ENCODE measurements around the gene SEMA3B.
A peak's percentile ranks its signal among the peaks of the same experiment; 100 is the strongest.
"Not testable (repeated sequence)": the region's sequence is repeated elsewhere in the genome, so short reads cannot be mapped to it uniquely, and the experiment has no call there.

SEMA3B gene

DNA sequence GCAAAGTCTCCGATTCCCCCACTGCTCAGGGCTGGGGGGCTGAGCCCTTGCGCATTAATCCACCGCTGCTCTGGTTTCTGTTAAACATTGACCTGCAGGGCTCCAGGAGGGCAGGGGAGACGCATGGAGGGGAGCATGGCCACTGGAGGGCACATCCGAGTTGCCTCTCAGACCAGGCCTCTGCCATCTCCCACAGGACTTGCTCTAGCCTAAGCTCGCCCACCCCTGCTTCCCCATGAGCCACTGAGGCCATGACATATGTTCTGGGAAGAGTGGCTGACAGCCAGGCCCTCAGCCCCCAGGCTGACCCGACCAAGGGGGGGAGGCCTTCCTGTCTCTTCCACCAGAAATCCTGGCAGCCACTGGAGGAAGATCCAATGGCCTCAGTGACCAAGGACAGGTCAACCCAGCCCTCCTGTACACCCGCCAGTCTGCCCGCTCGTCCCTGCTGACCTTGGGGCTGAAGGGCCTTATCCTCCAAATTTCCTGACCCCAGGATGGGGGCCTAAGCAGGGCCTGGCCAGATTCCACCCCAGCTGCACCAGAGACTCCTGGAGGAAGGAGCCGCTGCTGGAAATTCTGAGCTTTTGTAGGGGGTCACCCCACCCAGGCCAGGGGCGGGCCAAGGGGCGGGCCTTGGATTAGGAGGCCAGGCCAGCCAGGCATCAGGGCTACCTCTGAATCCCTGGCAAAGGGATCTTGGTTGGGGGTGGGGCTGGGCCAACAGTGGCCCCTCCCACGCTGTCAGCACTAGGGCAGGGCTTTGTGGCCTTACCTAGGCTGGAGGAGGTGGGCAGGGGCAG is 34.3 kb downstream of the SEMA3B start, which contains the start of gene HYAL1:
Gene HYAL1 (minus strand): TSS at position 562 of the 803 bp plus-strand sequence. CDS start 618 bp downstream, outside the sequence.
- no peak for DNase-seq

- DNase-seq = no peak
These were observed 35.7 kb downstream of the SEMA3B start for GRCh38 chr3:50304601-50305000.

DNA sequence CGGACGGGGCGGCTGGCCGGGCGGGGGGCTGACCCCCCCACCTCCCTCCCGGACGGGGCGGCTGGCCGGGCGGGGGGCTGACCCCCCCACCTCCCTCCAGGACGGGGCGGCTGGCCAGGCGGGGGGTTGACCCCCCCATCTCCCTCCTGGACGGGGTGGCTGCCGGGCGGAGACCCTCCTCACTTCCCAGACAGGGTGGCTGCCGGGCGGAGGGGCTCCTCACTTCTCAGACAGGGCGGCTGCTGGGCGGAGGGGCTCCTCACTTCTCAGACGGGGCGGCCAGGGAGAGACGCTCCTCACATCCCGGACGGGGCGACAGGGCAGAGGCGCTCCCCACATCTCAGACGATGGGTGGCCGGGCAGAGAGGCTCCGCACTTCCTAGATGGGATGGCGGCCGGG is 43.1 kb downstream of the SEMA3B start:
- not testable (repeated sequence) for DNase-seq

DNA sequence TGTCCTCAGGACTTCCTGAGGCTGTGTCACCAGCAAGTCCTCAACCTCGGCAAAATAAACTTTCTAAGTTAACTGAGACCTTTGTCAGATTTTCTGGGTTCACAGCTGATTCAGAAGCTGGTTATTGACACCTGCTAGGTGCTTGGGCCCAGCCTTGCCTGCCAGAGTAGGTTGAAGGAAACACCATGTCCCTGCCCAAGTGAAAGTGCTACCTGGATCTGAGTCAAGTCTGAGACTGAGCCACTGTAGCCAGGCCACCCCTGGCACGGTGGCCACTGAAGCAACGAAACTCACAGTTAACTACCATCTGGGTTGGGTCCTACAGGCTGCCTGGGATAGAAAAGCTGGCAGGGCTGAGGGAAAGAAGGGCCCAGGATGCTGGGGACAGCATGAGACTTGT is 45.4 kb downstream of the SEMA3B start:
- DNase-seq = no peak

- no peak for DNase-seq
These were observed 45.9 kb downstream of the SEMA3B start for GRCh38 chr3:50314816-50315215.

- DNase-seq = peak in 19 of 56 donors; percentile 20 to 76 (median 42)
These were observed 47.8 kb downstream of the SEMA3B start for GRCh38 chr3:50316657-50317242.

DNA sequence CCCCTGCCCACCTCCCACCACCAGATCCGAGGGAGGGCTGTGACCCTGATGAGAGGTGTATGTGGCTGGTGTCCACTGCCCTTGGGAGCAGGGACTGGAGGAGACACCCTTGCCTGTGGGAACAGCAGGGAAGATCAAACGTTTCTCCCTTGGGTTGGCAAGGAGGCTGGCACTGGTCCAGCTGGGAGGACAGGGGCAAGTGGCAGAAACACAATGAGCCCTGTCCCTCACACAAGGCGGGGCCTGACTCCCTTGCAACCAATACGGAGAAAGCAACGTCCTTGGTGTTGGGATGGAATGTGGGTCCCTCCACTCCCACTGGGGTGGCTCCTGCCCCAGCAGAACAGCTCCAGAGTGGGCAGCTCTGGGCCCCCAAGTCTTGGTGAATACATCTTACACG is 48.4 kb downstream of the SEMA3B start:
- no peak for DNase-seq

- no peak for DNase-seq
These were observed 49.2 kb downstream of the SEMA3B start for GRCh38 chr3:50318163-50318562.

DNA sequence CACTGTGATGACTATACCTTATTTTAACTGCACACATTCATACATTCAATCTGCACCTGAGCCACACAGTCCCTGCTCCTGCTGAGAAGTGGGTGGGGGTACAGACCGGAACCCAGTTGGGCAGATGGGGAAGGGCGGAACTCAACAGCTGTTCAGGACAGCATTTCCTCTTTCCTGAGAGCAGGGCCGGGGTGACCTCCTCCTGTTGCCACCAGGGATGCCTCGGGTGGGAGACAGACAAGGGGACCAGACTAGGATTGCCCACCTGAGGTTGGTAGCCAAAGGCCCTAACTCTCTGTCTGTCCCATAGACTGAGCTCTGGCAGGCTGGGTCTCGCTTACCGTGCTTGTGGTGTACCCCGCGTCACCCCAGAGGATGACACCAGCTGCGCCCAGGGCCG is 49.7 kb downstream of the SEMA3B start:
- no peak for DNase-seq

DNA sequence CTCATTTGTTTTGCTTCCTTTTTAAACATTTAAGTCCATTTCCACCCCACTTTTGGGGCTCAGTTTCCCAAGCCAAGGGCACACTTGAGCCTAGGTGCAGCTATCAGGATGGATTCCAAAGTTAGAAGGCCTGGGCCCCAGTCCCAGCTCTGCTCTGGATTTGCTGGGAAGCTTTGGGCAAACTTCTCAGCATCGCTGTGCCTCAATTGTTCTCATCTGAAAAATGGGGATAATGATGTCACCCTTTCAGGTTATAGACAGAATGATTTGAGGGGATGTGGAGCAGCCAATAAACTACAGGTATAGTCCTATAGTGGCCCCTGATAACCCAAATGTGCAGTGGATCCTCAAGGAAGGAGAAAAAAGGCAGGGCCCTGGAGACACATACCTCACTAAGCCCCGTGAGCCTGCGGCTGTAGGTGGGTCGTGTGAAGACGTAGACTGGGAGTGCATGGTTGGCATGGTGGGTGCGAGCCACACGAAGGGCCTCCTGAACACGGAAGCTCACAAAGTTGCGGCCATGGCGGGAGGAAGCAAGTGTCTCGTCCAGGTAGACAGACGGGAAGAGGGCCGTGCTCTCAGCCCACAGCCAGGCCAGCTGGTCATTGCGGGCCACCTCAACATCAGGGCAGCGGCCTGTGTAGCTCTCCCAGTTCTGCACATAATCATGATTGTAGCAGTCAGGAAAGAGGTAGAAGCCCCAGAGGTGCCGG is 50.4 kb downstream of the SEMA3B start:
- DNase-seq = no peak

DNA sequence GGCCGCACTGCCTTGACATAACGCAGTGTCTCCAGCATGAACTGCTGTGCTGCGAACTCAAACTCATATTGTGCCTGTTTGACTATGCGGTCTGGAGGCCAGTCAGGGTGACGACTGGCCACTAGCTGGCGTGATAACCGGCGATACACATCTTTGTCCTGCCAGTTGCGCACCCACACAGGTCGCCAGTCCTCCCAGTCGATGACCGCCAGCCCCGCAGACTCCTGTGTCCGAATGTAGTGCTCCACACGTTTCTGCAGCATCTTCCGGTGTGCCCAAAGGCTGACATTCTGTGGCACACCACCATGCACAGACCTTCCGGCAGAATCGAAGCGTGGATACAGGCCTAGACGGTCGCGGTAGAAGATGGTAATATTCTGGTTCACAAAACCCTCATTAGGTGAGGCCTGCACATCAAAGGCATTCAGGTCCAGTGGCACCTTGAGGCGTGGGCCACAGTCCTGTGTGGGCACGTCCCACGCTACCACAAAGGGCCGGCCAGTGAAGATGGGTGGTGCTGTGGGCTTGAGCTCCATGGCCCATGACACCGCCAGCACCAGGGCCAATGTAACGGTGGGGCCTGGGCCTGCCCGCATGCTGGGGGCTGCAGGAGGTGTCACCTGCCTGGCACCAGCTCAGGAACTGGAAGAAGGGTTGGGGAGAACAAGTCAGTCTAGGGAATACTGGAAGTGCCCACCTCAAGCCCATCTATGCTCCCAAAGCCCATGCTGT is 51.1 kb downstream of the SEMA3B start:
- DNase-seq = no peak

DNA sequence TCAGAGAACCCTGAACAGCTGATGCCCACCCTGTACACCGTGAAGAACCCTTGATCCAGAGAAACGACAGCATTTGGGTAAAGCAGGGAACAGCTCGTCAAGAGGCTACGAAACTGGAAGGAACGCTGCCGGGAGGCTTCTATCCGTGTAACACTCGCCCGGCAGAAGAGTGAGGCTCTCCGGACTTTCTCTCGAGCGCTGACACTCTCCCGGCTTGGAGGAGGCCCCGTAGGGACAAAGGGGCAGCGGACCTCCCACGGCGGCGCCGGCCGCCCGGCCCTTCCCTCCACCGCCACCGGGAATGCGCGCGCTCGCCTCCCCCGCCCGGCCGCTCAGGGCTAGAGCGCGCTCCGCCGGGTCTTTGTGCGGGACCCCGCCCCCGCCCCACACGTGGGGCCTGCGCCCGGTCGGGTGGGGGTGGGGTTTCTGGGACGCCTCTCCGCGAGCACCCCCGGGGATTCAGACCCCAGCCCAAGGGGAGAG is 51.9 kb downstream of the SEMA3B start:
- DNase-seq = peak in 54 of 56 donors; percentile 54 to 96 (median 86)

GRCh38 chr3:50321336-50322114 is 52.6 kb downstream of the SEMA3B start:
- peak in 55 of 56 donors; percentile 69 to 96 (median 89) for DNase-seq

DNA sequence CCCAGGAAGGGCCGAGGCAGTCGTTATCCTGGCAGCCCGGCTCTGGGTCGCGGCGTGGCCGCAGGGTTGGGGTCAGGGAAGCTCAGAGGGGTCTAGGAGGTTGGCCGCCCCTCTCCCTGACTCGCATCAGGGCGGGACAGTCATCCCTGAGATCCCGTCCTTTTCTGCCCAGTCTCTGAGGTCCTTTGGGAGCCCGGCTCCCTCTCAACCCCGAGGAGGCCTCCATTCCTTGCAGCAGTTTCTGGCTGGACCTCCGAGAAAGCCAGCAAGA is 53.1 kb downstream of the SEMA3B start:
- no peak for DNase-seq

- DNase-seq = no peak
These were observed 53.6 kb downstream of the SEMA3B start, which contains the start of gene HYAL2 for GRCh38 chr3:50322386-50323091. TSS of gene HYAL2 (minus strand) at chr3:50322745. CDS start at chr3:50320489, 2,256 bp downstream.

DNA sequence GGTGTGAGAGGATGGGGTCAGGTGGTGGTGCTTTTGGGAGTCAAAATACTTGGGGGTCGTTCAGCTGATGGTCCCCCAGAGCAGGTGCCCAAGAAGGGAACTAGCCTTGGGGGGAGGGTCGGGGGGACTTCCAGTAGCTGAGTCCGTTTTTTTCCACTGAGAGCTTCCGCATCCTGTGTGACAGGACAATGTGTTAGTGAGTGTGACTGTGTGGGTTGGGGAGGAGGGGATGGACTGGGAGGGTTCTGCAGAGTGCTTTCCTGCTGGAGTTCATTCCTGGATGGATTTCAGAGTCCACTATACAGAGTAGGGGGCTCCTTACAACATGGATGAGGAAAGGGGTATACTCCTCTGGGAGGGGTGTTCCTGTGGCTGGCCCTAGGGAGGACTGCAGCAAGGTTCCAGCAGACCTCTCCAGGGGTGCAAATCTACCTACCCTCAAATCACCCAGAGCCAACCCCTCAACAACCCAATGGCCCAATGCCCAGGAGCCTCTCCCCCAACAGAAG is 54.2 kb downstream of the SEMA3B start:
- DNase-seq = peak in 1 of 56 donors; percentile 27

GRCh38 chr3:50323614-50324199 is 54.8 kb downstream of the SEMA3B start:
- DNase-seq = no peak

DNA sequence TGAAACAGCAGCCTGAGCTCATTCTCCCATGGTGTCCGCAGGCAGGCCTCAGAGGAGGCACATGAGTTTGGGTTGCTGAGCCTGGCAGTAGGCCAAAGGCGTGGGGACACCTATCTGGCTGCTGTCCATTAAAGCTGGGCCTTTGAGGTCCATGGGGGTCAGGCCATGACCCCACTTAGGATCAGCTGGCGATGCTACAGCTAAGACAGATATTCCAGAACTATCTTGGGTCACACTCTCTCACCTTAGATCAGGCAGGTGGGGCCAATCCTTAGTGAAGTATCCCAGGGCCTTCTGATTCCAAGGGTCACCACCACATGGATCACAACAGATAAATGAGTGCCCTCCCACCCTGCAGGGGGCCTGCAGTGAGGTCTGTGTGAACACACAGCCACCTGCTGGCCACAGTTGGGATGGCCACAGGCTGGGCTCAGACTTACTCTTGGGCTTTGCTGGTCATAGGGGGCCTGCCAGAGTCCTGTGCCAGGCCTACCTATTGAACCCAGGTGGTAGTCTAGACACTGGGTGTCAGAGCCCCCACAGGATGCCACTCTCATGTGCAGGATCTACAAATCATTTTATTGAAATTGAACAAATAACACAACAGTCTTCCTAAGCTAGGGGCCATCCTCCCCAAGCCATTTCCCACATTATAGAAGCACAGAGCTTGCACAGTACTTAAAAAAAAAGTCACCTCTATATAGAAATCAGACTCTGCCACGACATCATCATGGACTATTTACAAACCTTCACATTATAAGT is 55.6 kb downstream of the SEMA3B start:
- DNase-seq = peak in 42 of 56 donors; percentile 18 to 81 (median 44)

GRCh38 chr3:50325113-50325480 is 56.1 kb downstream of the SEMA3B start:
- DNase-seq = no peak
